Left lobe of liver (tissue), 2 donors: ENCODE data around the gene SLC39A6. TPM values are rescaled to one million over a fixed set of nuclear protein-coding genes. Genes with fewer than 3 reads are reported as not detected.
"Not testable (repeated sequence)": the region's sequence is repeated elsewhere in the genome, so short reads cannot be mapped to it uniquely, and the experiment has no call there.

Source experiments
- ATAC-seq: fragments of 200-7000 bp; cut with Tn5 transposase; one replicate; pipeline ENCODE4 v1.9.1; 2020; ENCODE audit warnings: mild to moderate bottlenecking, moderate library complexity
- DNase-seq: peaks from one replicate; pipeline ENCODE4 v3.0.0-alpha.2; 2020; ENCODE audit warnings: low spot score
- total RNA-seq: library from RNA; stranded (reverse); gene quantifications from one replicate; pipeline ENCODE4 v1.2.1, GENCODE V29; 2021
- donor health status: DM: no; HTN: no; CAD: no; lungs with moderate emphysema.
- donor health status: DM: no; HTN: yes; CAD: no.

Gene SLC39A6
- total RNA-seq: 6.6 TPM

DNA sequence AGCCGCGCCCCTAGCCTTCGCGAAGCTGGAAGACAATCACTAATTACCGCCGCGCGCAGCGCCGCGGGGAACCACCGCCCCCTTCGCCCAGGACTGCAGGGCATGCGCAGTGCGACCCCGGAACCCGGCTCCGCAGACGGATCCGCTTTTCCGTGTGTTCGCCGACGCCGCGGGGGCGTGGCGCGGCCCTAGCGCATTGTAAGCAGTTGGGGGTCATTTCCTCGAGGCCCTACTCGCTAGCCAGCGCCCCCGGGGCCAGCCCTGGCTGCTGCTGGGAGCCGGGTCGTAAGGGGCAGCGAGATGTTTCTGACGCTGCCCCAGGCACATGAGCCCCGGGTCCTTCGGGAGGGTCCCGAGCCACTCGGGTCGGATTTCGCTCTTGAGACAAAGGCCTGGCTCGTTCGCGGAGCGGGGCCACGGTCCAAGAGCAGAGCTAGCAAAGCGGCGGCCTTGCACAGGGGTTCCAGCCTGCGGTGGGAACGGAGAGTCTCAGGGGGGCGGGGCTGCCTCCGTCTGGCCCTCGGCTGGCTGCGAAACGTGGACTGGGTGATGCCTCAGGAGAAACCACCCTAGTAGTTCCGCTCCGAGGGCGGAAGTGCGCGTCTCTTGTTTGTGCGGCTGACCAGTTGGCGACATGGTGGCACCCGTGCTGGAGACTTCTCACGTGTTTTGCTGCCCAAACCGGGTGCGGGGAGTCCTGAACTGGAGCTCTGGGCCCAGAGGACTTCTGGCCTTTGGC lies at the start of gene SLC39A6, which contains the start of gene ELP2:
Gene SLC39A6 (minus strand): TSS at position 41 of the 739 bp plus-strand sequence. CDS start 2,333 bp downstream, outside the sequence.
Gene ELP2 (plus strand): TSS at position 600 of the 739 bp plus-strand sequence. CDS start 35 bp downstream, at position 635.
- DNase-seq (peak; percentile 98), ATAC-seq (peak; percentile 89)

GRCh38 chr18:36177913-36178312 lies 48.8 kb upstream of the SLC39A6 start:
- peak; percentile 38 for DNase-seq
- ATAC-seq: no peak

DNA sequence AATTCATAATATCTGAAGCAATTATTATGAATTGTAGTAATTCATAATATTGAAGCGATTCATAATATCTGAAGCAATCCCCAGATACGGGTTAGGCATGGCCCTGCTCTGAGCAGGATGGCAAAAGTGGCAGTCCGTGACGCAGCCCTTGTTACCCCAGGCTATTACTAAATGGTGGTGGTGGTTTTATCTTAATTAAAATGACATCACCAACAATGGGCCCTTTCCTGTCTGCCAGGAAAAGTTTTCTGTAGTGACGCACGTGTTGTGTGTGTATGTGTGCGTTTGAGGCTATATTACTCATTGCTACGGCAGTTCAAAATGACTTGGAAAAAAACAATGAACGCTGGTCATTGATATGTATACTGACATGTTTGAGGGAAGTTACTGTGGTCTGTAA lies 47.6 kb upstream of the SLC39A6 start:
- no peak for ATAC-seq
- peak; percentile 27 for DNase-seq

- DNase-seq (peak; percentile 94), ATAC-seq (peak; percentile 88)
Observed at GRCh38 chr18:36176177-36176584, 47.0 kb upstream of the SLC39A6 start.

GRCh38 chr18:36175481-36175880 lies 46.3 kb upstream of the SLC39A6 start:
- DNase-seq (peak; percentile 46), ATAC-seq (peak; percentile 41)

GRCh38 chr18:36169938-36170337 lies 40.8 kb upstream of the SLC39A6 start:
- ATAC-seq: no peak

DNA sequence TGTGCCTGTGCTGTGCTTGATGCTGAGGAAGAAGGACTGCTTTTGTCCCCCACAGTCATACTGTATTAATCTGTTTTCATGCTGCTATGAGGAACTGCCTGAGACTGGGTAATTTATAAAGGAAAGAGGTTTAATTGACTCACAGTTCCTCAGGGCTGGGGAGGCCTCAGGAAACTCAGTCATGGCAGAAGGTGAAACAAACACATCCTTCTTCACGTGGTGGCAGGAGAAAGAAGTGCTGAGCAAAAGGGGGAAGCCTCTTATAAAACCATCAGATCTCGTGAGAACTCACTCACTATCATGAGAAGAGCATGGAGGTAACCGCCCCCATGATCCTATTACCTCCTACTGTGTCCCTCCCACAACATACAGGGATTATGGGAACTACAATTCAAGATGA lies 39.2 kb upstream of the SLC39A6 start:
- ATAC-seq, DNase-seq: not testable (repeated sequence)

More at GRCh38 chr18:36169938-36170337, 40.8 kb upstream of the SLC39A6 start:
- DNase-seq: no peak

- DNase-seq: no peak
- no peak for ATAC-seq
Observed at GRCh38 chr18:36167692-36168218, 38.6 kb upstream of the SLC39A6 start.

DNA sequence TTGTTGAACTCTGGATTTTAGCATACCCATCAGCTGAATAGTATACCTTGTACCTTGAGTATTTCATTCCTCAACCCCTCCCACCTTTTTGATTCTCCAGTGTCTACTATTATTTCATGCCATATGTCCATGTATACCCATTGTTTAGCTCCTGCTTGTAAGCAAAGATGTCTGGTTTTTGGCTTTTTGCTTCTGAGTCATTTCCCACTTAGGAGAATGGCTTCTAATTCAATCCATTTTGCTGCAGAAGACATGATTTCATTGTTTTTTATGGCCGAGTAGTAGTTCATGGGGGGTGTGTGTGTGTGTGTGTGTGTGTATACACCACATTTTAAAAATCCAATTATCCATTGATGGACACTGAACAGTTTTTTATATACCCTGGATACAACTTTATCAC lies 33.8 kb upstream of the SLC39A6 start:
- ATAC-seq: no peak
- DNase-seq: no peak

DNA sequence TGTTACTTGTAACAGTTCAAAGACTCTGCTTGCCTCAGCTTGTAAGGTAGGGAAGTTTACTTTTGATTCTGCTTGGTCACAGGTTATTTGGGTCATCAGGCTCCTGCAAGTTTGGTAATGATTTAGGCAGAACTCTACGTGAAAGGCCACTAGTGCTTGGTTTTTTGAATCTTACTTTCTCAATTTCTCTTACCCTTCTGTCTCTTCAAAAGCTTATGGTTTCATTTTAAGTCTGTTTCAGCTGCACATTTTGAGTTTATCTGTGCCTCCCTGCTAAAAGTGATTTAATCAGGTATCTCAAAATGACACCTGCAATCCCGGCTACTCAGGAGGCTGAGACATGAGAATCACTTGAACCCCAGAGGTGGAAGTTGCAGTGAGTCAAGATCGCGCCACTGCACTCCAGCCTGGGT lies 31.8 kb upstream of the SLC39A6 start:
- peak; percentile 67 for ATAC-seq

DNA sequence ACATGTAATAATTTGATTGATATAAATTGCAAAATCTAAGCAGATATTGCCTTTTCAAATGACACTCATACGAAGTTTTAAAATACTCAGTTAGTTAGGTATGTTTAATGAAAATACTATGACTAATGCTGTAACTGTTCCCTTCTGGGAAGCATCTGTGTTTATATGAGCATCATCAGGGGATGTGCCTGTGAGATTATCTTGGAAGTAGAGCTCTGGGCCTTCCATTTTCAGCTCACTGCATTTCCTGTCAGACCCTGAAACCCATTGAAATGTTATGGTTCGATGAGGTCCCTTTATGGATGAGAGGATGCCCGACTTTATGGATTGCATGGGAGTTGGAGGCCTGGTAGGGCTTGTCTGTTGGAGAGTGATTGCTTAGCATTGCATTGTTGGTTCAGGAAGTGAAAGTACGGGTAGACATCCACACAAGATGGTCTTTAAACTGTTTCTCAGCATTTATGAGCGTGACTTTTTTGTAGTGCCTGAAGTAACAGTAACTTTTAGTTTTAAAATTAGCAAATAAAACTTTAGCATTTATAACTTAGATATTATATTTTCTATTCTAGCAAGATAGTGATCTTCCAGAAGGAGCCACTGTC lies 29.2 kb upstream of the SLC39A6 start:
- ATAC-seq (peak; percentile 24), DNase-seq (no peak)

More for the DNA sequence above, 31.8 kb upstream of the SLC39A6 start:
- DNase-seq: no peak

- peak; percentile 48 for ATAC-seq
- no peak for DNase-seq
Observed at GRCh38 chr18:36157441-36157840, 28.3 kb upstream of the SLC39A6 start.

- ATAC-seq: peak; percentile 53
- DNase-seq: no peak
Observed at GRCh38 chr18:36155851-36156757, 27.0 kb upstream of the SLC39A6 start.

DNA sequence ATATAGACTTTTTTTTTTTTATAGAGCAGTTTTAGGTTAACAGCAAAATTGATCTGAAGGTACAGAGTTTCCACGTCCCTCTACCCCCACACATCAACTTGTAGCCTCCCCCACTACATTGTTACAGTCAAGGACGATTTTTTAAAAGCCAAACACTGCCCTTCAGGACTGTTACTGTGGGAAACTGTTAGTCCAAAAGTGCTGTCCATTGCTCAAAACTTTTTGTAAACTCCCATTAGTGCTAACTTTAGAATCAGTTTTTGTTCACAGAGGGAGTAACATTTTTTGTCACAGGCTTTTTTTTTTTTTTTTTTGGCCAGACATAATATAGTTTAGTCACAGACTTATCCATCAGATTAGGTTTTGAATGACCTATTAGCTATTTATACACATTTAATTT lies 24.6 kb upstream of the SLC39A6 start:
- peak; percentile 25 for ATAC-seq

DNA sequence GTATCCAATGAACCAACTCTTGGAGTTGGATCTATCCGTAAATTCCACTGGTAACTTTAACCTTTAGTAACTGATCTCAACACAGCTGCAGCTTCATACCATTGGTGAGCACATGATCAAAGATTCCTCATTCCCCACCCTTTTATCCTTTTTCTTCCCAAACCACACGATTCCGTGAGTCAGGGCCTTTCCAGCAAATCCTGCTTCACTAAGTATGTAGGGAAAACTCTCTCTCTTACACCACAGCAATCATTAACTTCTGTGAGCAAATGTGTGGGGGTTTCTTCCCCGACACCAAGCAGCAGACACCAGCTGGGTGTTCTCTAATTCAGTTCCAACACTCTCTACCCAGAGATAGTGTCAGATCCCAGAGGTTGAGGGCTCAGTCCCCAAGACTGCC lies 24.1 kb upstream of the SLC39A6 start:
- peak; percentile 54 for ATAC-seq
- DNase-seq: no peak

More for the DNA sequence above, 24.6 kb upstream of the SLC39A6 start:
- no peak for DNase-seq

- DNase-seq: no peak
- no peak for ATAC-seq
Observed at GRCh38 chr18:36152781-36153180, 23.6 kb upstream of the SLC39A6 start.

GRCh38 chr18:36149514-36150289 lies 20.6 kb upstream of the SLC39A6 start:
- ATAC-seq (no peak), DNase-seq (no peak)

GRCh38 chr18:36143391-36143790 lies 14.3 kb upstream of the SLC39A6 start:
- no peak for ATAC-seq
- no peak for DNase-seq

- DNase-seq (no peak), ATAC-seq (no peak)
Observed at GRCh38 chr18:36142751-36143150, 13.6 kb upstream of the SLC39A6 start.

GRCh38 chr18:36141576-36141975 lies 12.4 kb upstream of the SLC39A6 start:
- ATAC-seq (no peak), DNase-seq (no peak)
